Effector memory CD4-positive, alpha-beta T cell (primary cell): ENCODE measurements around the gene RABAC1.

Experiments
- DNase-seq, 3 donors: peaks; one replicate each; pipeline ENCODE4 v3.0.0-alpha.2; 2020
- H3K27ac ChIP-seq: 2 replicates; pipeline ENCODE4 v1.7.0; 2013; ENCODE audit warnings: mild to moderate bottlenecking, low read length, moderate library complexity; ENCODE audit not compliant: insufficient read depth, poor library complexity, severe bottlenecking
- H3K27me3 ChIP-seq: replicated peaks from 2 replicates; pipeline ENCODE4 v1.7.0; 2013; ENCODE audit warnings: mild to moderate bottlenecking, low read length; ENCODE audit not compliant: insufficient read depth, control insufficient read depth, poor library complexity, severe bottlenecking
- H3K36me3 ChIP-seq: 2 replicates; pipeline ENCODE4 v1.7.0; 2013; ENCODE audit warnings: mild to moderate bottlenecking, low read length, moderate library complexity; ENCODE audit not compliant: control insufficient read depth, insufficient read depth
- H3K4me1 ChIP-seq: 2 replicates; pipeline ENCODE4 v1.7.0; 2013; ENCODE audit warnings: low read length, mild to moderate bottlenecking; ENCODE audit not compliant: control insufficient read depth, insufficient read depth, poor library complexity, severe bottlenecking
- H3K4me3 ChIP-seq: 2 replicates; pipeline ENCODE4 v1.7.0; 2013; ENCODE audit warnings: low read length, low read depth, mild to moderate bottlenecking; ENCODE audit not compliant: insufficient read depth, poor library complexity, severe bottlenecking
- H3K9me3 ChIP-seq: 2 replicates; pipeline ENCODE4 v1.7.0; 2013; ENCODE audit warnings: mild to moderate bottlenecking, low read length, moderate library complexity; ENCODE audit not compliant: control insufficient read depth

RABAC1 gene

GRCh38 chr19:41937525-41938468 is 21.3 kb downstream of the RABAC1 start:
- Histone ChIP-seq H3K36me3 (no peaks in the 10 kb centered on the region), H3K4me1 (peaks cover 25% of the 10 kb centered on the region), H3K27ac (no peak overlapping the region), H3K27me3 (no peaks in the 10 kb centered on the region), H3K4me3 (no peak overlapping the region), H3K9me3 (no peaks in the 10 kb centered on the region)
- DNase-seq = no peak

GRCh38 chr19:41936961-41937360 is 22.2 kb downstream of the RABAC1 start:
- H3K4me1 ChIP-seq = peaks cover 25% of the 10 kb centered on the region

GRCh38 chr19:41936416-41936850 is 22.7 kb downstream of the RABAC1 start:
- no peak overlapping the region for H3K4me3 ChIP-seq
- no peaks in the 10 kb centered on the region for H3K36me3 ChIP-seq
- H3K4me1 ChIP-seq = peaks cover 25% of the 10 kb centered on the region
- H3K9me3 ChIP-seq = no peaks in the 10 kb centered on the region
- H3K27me3 ChIP-seq = no peaks in the 10 kb centered on the region
- no peak overlapping the region for H3K27ac ChIP-seq
- DNase-seq = peak in 2 of 3 donors; percentile 49 to 57

More at GRCh38 chr19:41936961-41937360, 22.2 kb downstream of the RABAC1 start:
- H3K27me3 ChIP-seq = no peaks in the 10 kb centered on the region
- no peaks in the 10 kb centered on the region for H3K36me3 ChIP-seq
- H3K27ac ChIP-seq = no peak overlapping the region
- no peak for DNase-seq
- no peak overlapping the region for H3K4me3 ChIP-seq
- H3K9me3 ChIP-seq = no peaks in the 10 kb centered on the region

GRCh38 chr19:41935760-41936415 is 23.2 kb downstream of the RABAC1 start:
- Histone ChIP-seq H3K27ac (no peak overlapping the region), H3K27me3 (no peaks in the 10 kb centered on the region), H3K4me3 (no peak overlapping the region), H3K9me3 (no peaks in the 10 kb centered on the region), H3K4me1 (peaks cover 22% of the 10 kb centered on the region), H3K36me3 (no peaks in the 10 kb centered on the region)
- DNase-seq = no peak

- Histone ChIP-seq H3K27ac (peak overlapping the region; percentile 45), H3K36me3 (no peaks in the 10 kb centered on the region), H3K9me3 (no peaks in the 10 kb centered on the region), H3K4me3 (no peak overlapping the region), H3K4me1 (peaks cover 17% of the 10 kb centered on the region), H3K27me3 (no peaks in the 10 kb centered on the region)
- peak; percentile 51 to 70 (median 62) for DNase-seq
Measured at GRCh38 chr19:41934849-41935374, 24.2 kb downstream of the RABAC1 start.

GRCh38 chr19:41933693-41934426 is 25.3 kb downstream of the RABAC1 start:
- H3K4me1 ChIP-seq = peaks cover 22% of the 10 kb centered on the region
- no peak overlapping the region for H3K4me3 ChIP-seq
- H3K27ac ChIP-seq = peak overlapping the region; percentile 45
- no peaks in the 10 kb centered on the region for H3K9me3 ChIP-seq
- DNase-seq = no peak
- no peaks in the 10 kb centered on the region for H3K27me3 ChIP-seq
- H3K36me3 ChIP-seq = no peaks in the 10 kb centered on the region

- Histone ChIP-seq H3K9me3 (no peaks in the 10 kb centered on the region), H3K4me3 (no peak overlapping the region), H3K27ac (no peak overlapping the region), H3K27me3 (no peaks in the 10 kb centered on the region), H3K4me1 (peaks cover 30% of the 10 kb centered on the region), H3K36me3 (no peaks in the 10 kb centered on the region)
- DNase-seq = no peak
Measured at GRCh38 chr19:41932720-41933332, 26.3 kb downstream of the RABAC1 start.

- DNase-seq = no peak
- Histone ChIP-seq H3K9me3 (no peaks in the 10 kb centered on the region), H3K36me3 (no peaks in the 10 kb centered on the region), H3K4me1 (peaks cover 35% of the 10 kb centered on the region), H3K27me3 (no peaks in the 10 kb centered on the region), H3K27ac (no peak overlapping the region), H3K4me3 (no peak overlapping the region)
Measured at GRCh38 chr19:41932259-41932719, 26.8 kb downstream of the RABAC1 start.

- Histone ChIP-seq H3K4me3 (no peak overlapping the region), H3K36me3 (no peaks in the 10 kb centered on the region), H3K27ac (no peak overlapping the region), H3K9me3 (no peaks in the 10 kb centered on the region), H3K27me3 (no peaks in the 10 kb centered on the region), H3K4me1 (peaks cover 31% of the 10 kb centered on the region)
- DNase-seq = no peak
Measured at GRCh38 chr19:41930926-41931592, 28.1 kb downstream of the RABAC1 start.
